CD1c-positive myeloid dendritic cell (primary cell): ENCODE data around the gene SH3BGR.
A peak's percentile ranks its signal among the peaks of the same experiment; 100 is the strongest.
"Not testable (repeated sequence)": the region's sequence is repeated elsewhere in the genome, so short reads cannot be mapped to it uniquely, and the experiment has no call there.

Experiments
- DNase-seq: peaks from one replicate; pipeline ENCODE4 v3.0.0-alpha.2; 2016; ENCODE audit errors: extremely low spot score

The SH3BGR gene

GRCh38 chr21:39515684-39516472 is 64.1 kb downstream of the SH3BGR start:
- DNase-seq = no peak

GRCh38 chr21:39518055-39518846 is 66.5 kb downstream of the SH3BGR start:
- peak; percentile 64 for DNase-seq

- DNase-seq = no peak
Measured at GRCh38 chr21:39518847-39519210, 67.1 kb downstream of the SH3BGR start.

- no peak for DNase-seq
Measured at GRCh38 chr21:39519835-39520234, 68.1 kb downstream of the SH3BGR start.

- DNase-seq = no peak
Measured at GRCh38 chr21:39523399-39523798, 71.6 kb downstream of the SH3BGR start.

- no peak for DNase-seq
Measured at GRCh38 chr21:39523915-39524314, 72.1 kb downstream of the SH3BGR start.

GRCh38 chr21:39525129-39525528 is 73.4 kb downstream of the SH3BGR start:
- no peak for DNase-seq

GRCh38 chr21:39525601-39526000 is 73.8 kb downstream of the SH3BGR start:
- no peak for DNase-seq

- no peak for DNase-seq
Measured at GRCh38 chr21:39527067-39527595, 75.4 kb downstream of the SH3BGR start.

GRCh38 chr21:39527664-39528381 is 76.1 kb downstream of the SH3BGR start:
- DNase-seq = peak; percentile 5

GRCh38 chr21:39529026-39529425 is 77.3 kb downstream of the SH3BGR start:
- no peak for DNase-seq

- DNase-seq = no peak
Measured at GRCh38 chr21:39531064-39531463, 79.3 kb downstream of the SH3BGR start.

- DNase-seq = no peak
Measured at GRCh38 chr21:39531840-39532239, 80.1 kb downstream of the SH3BGR start.

GRCh38 chr21:39533545-39534380 is 82.0 kb downstream of the SH3BGR start:
- no peak for DNase-seq

GRCh38 chr21:39535646-39536437 is 84.1 kb downstream of the SH3BGR start:
- no peak for DNase-seq

- no peak for DNase-seq
Measured at GRCh38 chr21:39536835-39537234, 85.1 kb downstream of the SH3BGR start.

- DNase-seq = no peak
Measured at GRCh38 chr21:39537571-39537970, 85.8 kb downstream of the SH3BGR start.

- DNase-seq = no peak
Measured at GRCh38 chr21:39538453-39539042, 86.8 kb downstream of the SH3BGR start.

- DNase-seq = not testable (repeated sequence)
Measured at GRCh38 chr21:39540367-39540766, 88.6 kb downstream of the SH3BGR start.

GRCh38 chr21:39542736-39543135 is 91.0 kb downstream of the SH3BGR start:
- DNase-seq = no peak
